ENCODE results near the gene SFXN1.

DNA sequence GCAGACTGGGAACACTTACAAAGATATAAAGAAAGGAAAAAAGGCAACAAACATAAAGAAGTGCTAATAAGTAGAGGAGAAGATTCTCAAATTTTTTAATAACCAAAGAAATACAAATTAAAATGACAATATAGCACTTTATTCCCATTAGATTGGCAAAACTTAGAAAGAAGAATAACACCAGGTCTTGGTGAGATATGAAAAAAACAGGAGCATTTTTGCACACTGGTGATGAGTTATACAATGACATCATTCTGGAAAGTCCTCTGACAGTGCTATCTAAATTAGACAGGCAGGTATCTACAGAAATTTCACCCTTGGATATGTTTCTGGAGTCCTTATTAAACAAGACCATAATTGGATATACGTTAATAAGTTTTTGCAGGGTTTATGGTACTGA lies 9.5 kb upstream of the SFXN1 start:
- TF ChIP-seq POLR2AphosphoS5 (IDR thresholded peaks at IDR 0.05; ENCODE audit: borderline replicate concordance, low read depth, low read length): no peak
- no peak for TF ChIP-seq EZH2 (IDR thresholded peaks at IDR 0.05)
